Gastrocnemius medialis (tissue), 4 donors: ENCODE data around the gene FANCM.

Experiments
- POLR2A ChIP-seq, 2 donors: fragments of 450-650 bp; IDR thresholded peaks; one replicate each; pipeline ENCODE4 v1.6.1; 2017; ENCODE audit warnings: antibody characterized with exemption in 2 of 2, mild to moderate bottlenecking in 2 of 2, moderate library complexity in 2 of 2
- TF ChIP-seq, protein P1 (sequence below), 5 experiments: fragments of 450-650 bp in 3 of 5; fragments of 200-600 bp in 2 of 5; sonication (generic) in 2 of 5; IDR thresholded peaks in 4 of 5; conservative IDR thresholded peaks in 1 of 5; 1 replicate in 4 of 5; 2 replicates in 1 of 5; pipeline ENCODE4 v1.5.1; 2016 to 2019; ENCODE audit warnings: antibody characterized with exemption in 5 of 5, mild to moderate bottlenecking in 3 of 5, moderate library complexity in 3 of 5

GRCh38 chr14:45238988-45239387, 103.3 kb downstream of the FANCM start:
- no peak for TF ChIP-seq POLR2A (IDR thresholded peaks at IDR 0.05)
- TF ChIP-seq, protein P1, sequence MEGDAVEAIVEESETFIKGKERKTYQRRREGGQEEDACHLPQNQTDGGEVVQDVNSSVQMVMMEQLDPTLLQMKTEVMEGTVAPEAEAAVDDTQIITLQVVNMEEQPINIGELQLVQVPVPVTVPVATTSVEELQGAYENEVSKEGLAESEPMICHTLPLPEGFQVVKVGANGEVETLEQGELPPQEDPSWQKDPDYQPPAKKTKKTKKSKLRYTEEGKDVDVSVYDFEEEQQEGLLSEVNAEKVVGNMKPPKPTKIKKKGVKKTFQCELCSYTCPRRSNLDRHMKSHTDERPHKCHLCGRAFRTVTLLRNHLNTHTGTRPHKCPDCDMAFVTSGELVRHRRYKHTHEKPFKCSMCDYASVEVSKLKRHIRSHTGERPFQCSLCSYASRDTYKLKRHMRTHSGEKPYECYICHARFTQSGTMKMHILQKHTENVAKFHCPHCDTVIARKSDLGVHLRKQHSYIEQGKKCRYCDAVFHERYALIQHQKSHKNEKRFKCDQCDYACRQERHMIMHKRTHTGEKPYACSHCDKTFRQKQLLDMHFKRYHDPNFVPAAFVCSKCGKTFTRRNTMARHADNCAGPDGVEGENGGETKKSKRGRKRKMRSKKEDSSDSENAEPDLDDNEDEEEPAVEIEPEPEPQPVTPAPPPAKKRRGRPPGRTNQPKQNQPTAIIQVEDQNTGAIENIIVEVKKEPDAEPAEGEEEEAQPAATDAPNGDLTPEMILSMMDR (IDR thresholded peaks at IDR 0.05 in 4 of 5, conservative IDR thresholded peaks at IDR 0.05 in 1 of 5), result no peak
